GM18519 (cell line): Measurements from ENCODE around the gene INO80B.
"Not testable (repeated sequence)": the region's sequence is repeated elsewhere in the genome, so short reads cannot be mapped to it uniquely, and the experiment has no call there.

Experiments used
- ATAC-seq: cut with Tn5 transposase; IDR thresholded peaks from one replicate; pipeline ENCODE4 v1.9.1; 2021; ENCODE audit warnings: mild to moderate bottlenecking, moderate library complexity; ENCODE audit not compliant: unreplicated experiment, low FRiP score

INO80B gene

DNA sequence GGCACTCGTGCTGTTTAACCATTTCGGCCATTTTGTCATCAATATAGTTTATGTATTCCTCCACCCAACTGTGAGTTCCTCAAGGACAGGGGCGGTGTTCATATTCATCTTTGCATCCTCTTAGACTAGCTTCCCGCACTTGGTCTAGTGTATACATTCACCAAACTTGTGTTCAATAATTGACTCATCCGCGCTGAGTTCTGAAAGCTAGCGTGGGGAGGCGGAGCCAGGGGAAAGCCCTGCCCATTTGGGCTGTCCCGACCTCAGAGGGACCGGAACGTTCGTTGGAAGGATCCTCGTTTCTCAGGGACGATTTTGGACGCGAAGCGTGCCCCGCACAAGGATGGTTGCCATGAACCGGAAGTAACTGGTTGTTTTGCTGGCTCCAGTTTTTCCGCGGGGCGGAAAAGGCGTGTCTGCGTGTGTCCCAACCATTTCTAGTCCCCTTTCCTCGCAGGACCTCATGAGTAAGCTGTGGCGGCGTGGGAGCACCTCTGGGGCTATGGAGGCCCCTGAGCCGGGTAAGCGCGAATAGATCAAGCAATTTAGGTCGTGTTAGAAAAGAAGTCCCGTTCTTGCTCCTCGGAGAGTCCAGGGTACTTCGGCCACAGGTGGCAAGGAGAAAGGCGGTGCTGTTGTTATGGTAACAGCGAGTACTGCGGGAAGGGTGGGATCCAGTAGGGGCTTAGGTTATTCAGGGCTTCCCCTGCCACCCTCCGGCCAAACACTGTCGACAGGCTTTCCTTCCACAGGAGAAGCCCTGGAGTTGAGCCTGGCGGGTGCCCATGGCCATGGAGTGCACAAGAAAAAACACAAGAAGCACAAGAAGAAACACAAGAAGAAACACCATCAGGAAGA is at the start of gene INO80B:
Gene INO80B, plus strand, starts transcription at position 434 of the 858 bp plus-strand sequence. Its CDS starts 30 bp downstream, at position 464.
- ATAC-seq, result peak; percentile 57

DNA sequence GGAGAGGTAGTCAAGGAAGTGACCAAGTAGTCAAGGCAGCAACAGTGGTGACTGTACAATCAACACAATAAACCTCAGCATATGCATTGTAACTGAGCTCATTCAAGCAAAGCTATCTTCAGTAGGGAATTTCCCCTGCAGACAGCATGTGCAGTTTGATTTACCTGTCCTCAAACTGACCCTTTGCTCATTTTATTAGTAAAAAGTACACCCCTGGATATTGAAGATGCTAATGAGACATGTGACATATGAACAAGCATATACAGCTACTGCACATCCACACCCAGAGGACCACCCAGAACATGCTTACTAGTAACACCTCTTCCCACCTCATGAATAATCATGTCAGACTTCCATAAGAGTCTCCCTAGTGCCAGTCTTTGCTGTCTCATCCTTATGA is 48.9 kb upstream of the INO80B start:
- ATAC-seq, result peak; percentile 73

DNA sequence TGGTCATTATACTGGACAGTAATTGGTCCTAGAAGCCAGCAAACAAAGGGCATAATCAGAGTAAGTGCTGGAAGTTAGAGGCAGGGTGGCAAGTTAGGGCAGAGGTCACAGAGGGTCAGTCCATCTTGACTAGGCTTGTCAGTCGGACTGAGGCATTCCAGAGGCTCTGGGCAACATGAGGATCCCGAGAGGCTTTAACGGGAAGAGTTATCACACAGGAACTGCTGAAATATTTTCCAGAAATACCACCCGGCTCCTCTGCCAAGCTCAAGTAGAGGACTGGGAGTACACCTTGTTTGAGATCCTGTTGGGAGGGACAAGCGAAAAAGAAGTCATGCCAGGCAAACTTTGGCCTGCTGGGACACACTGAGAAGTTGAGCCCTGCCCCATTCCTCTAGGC is 47.2 kb upstream of the INO80B start:
- ATAC-seq, result no peak

DNA sequence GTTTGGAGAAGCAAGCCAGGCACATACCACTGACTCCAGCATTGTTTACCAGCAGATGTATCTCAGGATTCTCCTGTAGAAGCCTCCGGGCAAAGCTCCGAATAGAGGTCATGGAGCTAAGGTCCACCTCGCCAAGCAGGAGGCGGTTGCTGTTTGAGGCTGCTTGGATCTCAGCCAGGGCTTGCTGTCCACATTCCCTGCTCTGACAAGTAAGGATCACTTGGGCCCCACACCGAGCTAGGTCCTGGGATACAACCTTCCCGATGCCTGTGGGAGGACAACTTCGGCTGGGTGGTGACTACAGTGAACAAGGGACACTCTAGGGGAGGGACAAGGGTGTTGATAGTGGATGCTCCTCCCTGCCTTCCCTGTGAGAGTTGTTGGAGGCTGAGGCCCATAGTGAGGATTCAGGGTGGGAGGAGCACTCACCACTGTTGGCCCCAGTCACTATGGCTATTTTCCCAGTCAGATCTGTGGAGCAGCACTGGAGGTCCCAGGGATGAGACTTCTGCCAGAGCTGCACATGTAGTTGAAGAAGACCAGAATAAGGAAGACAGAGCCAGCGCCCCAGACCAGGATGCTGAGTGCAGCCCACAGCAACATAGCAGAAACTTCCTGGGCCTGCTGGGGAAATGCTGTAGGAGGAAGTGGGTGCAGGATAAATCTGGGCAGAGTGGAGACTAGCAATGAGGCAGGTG is 41.7 kb upstream of the INO80B start:
- ATAC-seq, result no peak

DNA sequence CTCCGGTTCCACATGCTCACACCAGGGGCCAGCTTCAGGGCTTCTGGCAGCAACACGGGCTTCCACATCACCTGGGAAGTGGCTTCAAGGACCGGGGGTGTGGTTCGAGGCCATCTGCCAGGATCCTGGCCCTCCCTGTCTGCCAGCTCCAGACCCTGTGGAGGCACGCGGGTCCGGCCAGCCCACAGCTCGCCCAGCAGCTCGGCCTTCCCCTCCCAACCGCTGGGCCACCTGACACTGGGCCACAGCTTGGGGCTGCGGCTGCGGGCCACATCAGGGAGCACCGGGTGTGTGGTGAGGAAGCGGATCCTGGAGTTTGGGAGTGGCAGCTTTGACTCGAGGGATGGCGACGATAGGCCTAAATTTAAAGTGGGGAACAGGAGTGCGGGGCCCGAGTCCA is 40.4 kb upstream of the INO80B start:
- ATAC-seq, result no peak

DNA sequence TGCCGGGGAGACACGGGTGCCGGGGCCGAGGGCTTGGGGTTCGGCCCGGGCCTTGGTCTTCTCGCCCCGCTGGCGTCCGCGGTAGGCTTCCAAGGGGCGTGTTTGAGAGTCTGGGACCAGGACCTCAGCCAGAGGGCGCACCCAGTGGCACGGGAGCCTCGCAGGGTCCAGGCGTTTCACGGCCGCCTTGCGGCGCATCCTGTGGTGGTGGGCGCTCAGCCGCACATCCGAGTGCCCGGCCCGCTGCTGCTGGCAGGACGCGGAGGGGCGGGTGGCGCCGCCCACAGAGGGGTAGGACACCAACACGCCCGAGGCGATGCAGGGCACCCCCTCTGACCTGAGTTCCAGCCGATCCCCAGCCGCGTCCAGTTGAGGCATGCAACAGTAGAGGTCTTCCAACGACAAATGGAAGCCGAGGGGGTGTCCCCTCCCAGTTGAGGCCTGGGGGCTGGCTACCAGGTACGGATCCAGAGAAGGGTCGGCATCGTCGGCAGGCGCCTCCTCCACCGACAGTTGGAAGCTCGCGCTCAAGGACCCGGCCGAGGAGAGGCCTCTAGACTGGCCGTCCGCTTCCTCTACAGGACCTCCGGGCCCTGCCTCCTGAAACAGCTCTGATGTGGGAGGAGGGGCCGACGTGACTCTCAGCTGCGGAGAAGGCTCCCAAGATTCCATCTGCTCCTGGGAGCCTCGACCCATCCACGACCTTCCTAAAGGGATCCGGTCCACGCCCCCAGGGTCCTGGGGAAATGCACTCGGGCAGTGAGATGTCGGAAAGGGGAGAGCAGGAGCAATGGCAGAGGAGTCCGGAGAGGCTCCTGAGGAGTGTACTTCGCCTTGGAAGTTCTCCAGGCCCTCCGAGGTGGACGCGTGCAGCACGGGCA is 39.8 kb upstream of the INO80B start:
- no peak for ATAC-seq

DNA sequence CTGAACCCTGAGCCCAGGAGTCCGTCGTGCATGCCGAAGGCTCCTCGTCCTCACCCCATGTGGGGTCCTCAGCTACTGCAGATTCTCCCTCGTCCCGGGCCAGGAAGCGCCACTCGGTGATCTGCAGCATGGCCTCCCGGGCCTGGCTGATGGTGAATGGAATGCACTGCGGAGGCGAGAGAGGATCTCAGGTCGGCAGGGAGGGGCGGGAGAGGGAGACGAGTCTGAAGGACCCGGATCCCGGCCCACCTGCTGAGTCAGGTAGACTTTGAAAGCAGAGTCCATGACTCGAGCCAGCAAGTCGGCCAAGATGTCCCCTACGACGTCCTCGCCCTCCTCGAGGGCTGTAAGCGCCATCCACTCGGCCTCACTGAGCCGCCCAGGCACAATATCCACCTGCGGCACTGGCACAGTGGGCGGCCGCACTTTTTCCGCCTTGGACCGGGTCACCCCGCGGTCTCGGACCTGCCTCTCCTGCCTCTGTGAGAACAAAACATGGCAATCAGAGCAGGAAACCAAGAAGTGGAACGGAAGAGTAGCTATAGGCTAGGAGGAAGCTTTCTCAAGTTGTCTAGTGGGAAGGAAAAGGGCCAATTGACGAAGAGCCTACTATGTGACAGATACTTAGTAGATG is 39.0 kb upstream of the INO80B start:
- ATAC-seq, result no peak

DNA sequence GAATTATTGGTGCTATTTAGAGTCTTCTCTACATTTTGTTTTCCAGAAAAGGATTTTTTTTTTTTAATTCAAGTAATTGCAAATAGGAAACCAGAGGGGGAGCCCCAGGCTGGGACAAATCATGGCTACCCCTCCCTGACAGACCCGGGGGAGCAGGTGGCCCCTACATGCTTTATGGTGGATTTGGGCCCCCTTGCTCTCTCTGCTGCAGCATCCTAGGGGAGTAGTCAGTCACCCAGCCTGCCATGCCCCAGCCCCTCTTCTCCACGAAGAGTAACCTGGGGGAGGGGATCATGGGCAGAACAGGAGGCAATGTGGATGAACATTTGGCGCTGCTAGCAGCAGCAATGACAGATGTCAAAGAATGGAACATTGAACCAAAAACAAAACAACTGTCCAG is 38.1 kb upstream of the INO80B start:
- ATAC-seq, result no peak

DNA sequence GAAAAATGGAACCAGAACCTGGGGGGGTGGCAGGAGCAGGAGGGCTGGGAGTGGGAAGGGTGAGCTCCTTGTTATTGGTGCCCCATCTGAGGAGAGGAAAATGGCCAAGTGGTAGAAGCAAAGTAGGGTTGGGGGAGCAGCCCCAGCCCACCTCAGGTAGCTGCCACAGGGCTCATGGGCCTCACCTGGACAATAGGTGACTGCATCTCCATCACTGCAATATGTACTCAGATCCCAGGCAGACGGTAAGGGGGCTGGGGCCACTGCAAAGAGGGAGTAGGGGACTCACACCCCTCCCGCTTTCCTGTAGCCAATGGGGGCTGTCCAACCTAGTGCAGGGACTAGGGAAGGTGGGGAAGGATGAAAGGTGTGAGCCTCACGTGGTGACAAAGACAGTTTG is 37.7 kb upstream of the INO80B start:
- ATAC-seq, result no peak

DNA sequence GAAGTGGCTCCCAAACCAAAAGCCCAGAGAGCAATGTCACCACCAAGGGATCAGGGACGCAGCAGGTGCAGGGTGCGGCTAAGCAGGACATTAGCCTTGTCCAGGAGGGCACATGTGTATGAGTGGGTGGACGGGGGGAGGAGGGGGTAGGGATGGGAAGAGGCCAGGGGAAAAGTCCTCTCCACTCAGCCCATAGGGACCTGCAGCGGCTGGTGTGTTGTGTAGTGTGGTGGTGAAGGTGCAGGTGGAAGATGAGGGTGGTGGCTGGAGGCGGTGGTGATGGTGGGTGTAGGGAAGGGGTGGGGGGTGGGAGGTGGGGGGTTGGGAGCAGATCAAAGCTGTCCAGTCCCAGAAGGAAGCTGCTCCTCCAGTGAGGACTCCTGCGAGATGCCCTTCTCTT is 37.1 kb upstream of the INO80B start:
- ATAC-seq, result no peak

DNA sequence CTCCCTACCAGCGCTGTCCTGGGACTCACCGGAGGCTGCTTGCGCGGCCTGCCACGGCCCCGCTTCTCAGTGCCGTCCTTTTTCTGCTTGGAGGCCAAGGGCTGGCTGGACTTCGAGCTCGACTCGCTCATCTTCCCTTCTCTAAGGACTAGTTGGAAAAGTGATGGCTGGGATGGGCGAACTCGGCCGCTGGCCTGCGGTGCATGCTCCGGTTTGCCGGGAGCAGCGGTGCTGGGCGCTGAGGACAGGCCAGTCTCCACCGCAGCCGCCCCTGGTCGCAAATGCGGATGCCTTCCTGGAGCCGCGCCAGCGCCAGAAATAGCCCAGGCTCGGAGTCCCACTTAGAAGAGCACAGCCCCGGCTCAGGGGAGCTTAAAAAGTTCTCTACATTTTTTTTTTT is 36.6 kb upstream of the INO80B start:
- no peak for ATAC-seq

DNA sequence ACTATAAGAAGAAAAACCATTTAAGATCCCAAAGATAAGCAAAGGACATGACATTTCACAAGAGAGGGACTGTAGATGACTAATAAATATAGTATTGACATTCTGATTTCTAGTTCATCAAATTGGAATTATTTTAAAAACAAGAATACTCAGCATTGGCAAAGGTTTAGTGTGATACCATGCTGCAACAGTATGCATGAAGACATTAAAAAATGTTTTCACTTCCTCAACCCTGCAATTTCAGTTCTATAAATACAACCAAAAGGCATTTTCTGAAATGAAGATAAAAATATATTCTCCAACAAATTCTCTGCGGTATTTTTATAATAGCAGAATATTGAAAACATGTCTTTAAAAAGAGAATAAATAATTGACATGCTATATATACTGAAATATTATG is 35.5 kb upstream of the INO80B start:
- no peak for ATAC-seq

DNA sequence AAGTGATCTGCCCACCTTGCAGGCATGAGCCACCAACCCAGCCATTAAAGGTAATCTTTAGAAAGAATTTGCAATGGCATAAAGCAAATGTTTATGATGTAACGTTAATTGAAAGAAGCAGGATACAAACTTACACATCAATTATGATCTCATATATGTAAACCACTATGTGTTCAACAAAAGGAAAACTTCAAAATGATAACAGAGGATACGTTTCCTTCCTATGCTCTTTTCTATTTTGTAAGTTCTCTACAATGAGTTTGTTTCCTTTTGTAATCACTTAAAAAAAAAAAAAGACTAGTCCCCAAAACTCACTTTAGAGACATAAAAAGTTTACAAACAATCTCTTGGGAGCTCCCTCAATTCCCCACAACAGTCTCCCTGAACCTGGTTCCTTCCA is 34.9 kb upstream of the INO80B start:
- ATAC-seq, result no peak

DNA sequence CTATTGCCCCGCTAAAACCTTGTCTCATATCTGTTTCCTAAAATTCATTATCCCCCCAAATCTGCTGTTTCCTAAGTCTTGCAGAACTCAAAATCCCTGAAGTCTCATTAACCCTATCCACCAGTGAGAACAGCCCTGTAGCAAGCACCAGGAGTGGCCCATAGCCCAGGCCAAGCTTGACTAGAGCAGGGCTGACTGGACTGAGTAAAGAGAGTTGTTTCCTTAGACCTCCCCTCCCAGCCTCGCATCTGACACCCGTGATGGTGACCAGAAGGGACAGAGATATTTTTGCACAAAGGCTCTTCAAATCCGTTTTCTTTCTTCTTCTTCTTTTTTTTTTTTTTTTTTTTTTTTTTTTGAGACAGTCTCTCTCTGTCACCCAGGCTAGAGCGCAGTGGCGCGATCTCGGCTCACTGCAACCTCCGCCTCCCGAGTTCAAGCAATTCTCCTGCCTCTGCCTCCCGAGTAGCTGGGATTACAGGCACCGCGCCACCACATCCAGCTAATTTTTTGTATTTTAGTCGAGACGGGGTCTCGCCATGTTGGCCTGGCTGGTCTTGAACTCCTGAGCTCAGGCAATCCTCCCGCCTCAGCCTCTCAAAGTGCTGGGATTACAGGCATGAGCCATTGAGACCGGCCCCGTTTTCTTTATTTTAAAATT is 34.3 kb upstream of the INO80B start:
- ATAC-seq, result not testable (repeated sequence)

DNA sequence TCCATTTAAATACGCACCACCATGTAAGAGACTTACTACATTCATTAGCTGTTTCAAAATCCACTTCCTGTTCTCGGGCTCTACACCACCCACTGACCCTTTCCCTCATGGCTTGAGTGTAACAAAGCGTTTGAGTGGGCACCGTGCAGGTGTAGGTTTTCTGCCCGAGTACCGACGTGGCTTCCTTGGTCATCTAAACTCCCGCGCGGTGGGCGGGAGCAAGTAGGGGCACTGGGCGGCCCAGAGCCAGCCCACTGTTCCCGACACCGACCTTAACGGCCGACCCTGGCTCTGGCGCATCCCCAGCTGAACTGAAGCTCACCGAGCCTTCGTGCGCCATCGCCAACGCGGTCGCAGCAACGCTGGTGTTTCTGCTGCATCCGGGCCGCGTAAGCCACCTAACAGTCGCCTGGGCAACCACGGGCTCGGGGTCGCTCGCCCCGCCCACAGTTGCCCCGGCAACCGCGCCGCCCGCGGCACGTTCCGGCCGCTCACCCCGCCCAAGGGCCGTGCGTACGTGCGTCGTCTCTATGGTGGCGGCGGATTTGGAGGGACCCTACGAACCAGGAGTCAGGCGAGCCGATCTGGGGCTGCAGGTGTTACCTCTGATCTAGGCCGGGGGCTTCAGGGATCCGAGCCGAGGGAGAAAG is 33.5 kb upstream of the INO80B start, which contains the start of the genes C2orf81 and WDR54:
Gene C2orf81, minus strand, starts transcription at position 399 of the 650 bp plus-strand sequence. Its CDS starts 59 bp downstream, at position 340.
Gene WDR54, plus strand, starts transcription at position 510 of the 650 bp plus-strand sequence. CDS start 424 bp downstream, outside the sequence.
- peak; percentile 85 for ATAC-seq

DNA sequence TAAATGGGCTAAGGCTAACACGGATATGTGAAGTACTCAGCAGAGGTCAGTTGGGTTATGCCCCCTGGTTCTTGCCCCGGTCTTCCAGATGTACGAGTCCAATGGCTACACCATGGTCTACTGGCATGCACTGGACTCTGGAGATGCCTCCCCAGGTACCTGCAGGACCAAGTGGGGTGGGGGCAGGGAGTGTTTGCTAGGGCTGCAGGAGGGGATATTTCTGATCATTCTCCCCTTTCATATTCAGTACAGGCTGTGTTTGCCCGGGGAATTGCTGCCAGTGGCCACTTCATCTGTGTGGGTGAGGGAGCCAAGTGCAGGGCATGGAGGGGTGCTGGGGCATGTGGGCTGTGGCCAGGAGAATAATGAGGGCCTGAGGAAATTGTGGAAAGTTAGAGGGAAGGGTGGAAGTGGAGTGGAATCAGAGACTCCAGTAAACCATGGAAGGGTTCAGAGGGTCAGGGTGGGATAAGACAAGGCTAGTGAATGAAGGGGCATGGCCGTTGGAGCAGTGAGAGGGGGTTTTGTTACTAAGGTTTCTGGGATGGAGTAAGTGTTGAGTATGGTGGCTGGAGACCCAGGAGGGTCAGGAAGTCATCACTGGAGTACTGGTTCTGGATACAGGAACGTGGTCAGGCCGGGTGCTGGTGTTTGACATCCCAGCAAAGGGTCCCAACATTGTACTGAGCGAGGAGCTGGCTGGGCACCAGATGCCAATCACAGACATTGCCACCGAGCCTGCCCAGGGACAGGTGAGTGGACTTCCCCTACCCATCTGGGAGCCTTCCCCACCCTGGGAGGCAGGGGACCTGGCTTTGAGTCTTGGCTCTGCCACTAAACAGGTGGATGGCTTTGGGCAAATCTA is 31.4 kb upstream of the INO80B start:
- no peak for ATAC-seq

DNA sequence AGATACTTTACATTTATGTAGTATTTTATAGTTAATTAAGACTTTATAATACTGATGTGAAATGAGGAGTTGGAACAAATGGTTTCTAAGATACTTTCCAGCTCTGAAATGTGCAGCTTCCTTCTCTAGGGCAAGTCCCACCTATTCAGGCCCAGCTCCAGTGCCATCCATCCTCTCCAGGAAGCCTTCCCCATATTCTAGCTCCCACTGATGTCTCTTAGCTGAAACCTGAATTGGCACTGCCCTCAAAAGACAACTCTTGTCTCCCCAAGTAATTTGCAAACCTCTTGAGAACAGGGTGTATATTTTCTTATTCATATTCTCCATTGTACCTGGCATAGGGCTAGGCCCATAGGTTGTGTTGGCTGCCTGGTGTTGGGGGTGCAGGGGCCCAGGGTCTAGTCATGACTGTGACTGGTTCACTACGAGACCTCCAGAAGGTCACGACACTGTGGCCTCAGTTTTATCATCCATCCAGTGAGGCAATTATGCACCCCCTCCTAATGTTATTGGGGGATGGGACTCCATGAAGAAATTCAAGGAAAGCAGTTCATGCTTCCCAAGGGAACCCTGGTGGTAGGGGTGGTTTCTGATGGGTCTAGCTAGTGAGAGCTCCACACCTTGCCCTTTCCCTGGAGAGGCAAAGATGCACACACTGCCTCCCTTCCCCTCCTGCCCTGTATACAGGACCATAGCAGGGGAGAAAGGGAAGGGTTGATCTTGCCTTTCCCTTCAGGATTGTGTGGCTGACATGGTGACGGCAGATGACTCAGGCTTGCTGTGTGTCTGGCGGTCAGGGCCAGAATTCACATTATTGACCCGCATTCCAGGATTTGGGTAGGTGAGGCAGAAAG is 30.5 kb upstream of the INO80B start:
- ATAC-seq, result no peak
